ENCODE measurements around the gene GOSR2. TPM values are rescaled to one million over a fixed set of nuclear protein-coding genes. Genes with fewer than 3 reads are reported as not detected.

The GOSR2 gene
- total RNA-seq, 1 experiment from 2014 or later, result 34.5 TPM

DNA sequence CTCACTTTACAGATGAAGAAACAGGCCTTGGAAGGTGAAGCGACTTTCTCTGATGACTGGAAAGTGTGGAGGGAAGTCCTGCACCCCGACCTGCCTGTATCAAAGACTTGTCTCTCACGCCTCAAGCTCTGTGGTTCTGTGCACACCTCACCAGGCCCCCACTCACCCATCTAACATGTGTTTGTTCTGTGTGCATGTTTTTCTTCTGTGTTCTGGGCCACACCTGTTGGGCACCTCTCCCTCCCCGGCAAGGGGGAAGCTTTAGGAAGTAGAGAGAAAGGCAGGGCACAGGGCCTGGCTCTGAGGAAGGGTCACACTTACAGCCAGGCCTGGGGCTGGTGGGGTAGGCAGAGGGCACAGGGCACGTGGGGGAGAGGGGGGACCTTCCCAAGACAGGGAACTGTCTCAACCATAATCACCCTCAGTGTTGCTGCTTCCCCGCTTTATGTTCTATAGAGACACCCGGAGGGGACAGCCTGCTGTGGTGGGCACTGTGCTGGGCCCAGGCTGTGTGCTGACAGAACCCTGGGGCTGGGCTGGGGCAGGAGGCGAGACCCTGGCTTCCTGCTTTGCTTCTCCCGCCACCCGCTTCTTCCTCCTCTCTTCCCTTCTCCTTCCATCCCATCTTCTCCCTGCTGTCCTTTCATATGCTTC lies 48.8 kb downstream of the GOSR2 start:
- no peaks in the 10 kb centered on the region for H3K79me2 ChIP-seq (ENCODE audit: low read depth)
- H3K4me3 ChIP-seq, result no peak overlapping the region
- H2AFZ ChIP-seq, result no peak overlapping the region
- H3K36me3 ChIP-seq (ENCODE audit: low read depth), result no peaks in the 10 kb centered on the region
- H3K4me1 ChIP-seq (replicated peaks; ENCODE audit: insufficient read depth), result 0 out of 2 replicates have a peak, but pooled peaks cover 5% of the 10 kb centered on the region
- TF ChIP-seq EZH2 (IDR thresholded peaks at IDR 0.05; ENCODE audit: low read depth), result no peak
- no peak for TF ChIP-seq CTCF (conservative IDR thresholded peaks at IDR 0.05)
- H3K9me2 ChIP-seq (ENCODE audit: insufficient read depth), result no peaks in the 10 kb centered on the region
- DNase-seq, result no peak
- no peak overlapping the region for H3K27ac ChIP-seq
- H4K20me1 ChIP-seq (ENCODE audit: insufficient read depth), result no peaks in the 10 kb centered on the region
- no peak overlapping the region for H3K4me2 ChIP-seq
- CTCF ChIA-PET, result no interaction called here
- H3K27me3 ChIP-seq (ENCODE audit: insufficient read depth, low read depth), result peaks cover 64% of the 10 kb centered on the region
- no peaks in the 10 kb centered on the region for H3K9me3 ChIP-seq (ENCODE audit: insufficient read depth, low read depth)
- intact Hi-C loops (cut with micrococcal nuclease; ENCODE audit: unreplicated experiment), result no loop called here
- POLR2A ChIA-PET (ENCODE audit: unreplicated experiment), result no interaction called here
- no TSS peak for BruUV-seq (replicated peaks)
- H3F3A ChIP-seq (ENCODE audit: insufficient read depth, low read depth), result no peaks in the 10 kb centered on the region

DNA sequence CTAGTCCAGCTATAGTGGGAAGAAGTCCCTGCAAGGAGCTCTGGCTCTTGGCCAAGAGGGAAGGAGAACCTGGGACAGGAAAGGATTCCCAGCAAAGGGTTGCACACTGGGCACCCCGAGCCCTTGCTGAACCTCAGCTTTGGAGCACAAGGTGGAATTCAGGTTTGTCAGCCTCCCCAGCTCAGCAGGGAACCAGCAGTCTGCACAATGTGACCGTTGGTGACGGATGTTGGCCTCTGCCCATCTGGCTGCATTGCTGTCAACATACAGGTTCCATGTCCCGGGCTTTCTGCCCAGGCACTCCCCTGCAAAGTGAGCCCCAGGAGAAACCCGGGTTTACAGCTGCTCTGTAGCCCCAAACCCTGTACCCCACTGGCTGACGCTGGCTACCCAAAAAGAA lies 49.4 kb downstream of the GOSR2 start:
- BruUV-seq (replicated peaks), result no TSS peak
- Histone ChIP-seq H3K4me3 (no peak overlapping the region), H3K9me3 (ENCODE audit: insufficient read depth, low read depth) (no peaks in the 10 kb centered on the region), H3F3A (ENCODE audit: insufficient read depth, low read depth) (no peaks in the 10 kb centered on the region), H3K79me2 (ENCODE audit: low read depth) (no peaks in the 10 kb centered on the region), H2AFZ (no peak overlapping the region), H3K4me2 (no peak overlapping the region), H3K27me3 (ENCODE audit: insufficient read depth, low read depth) (peaks cover 61% of the 10 kb centered on the region), H4K20me1 (ENCODE audit: insufficient read depth) (no peaks in the 10 kb centered on the region), H3K36me3 (ENCODE audit: low read depth) (no peaks in the 10 kb centered on the region), H3K27ac (no peak overlapping the region), H3K9me2 (ENCODE audit: insufficient read depth) (no peaks in the 10 kb centered on the region), H3K4me1 (replicated peaks; ENCODE audit: insufficient read depth) (peaks cover 10% of the 10 kb centered on the region; the same call in 1 of the 2 replicates)
- ChIA-PET POLR2A (ENCODE audit: unreplicated experiment) (no interaction called here), CTCF (no interaction called here)
- intact Hi-C loops (cut with micrococcal nuclease; ENCODE audit: unreplicated experiment), result no loop called here
- DNase-seq, result no peak
- TF ChIP-seq EZH2 (IDR thresholded peaks at IDR 0.05; ENCODE audit: low read depth) (no peak), CTCF (conservative IDR thresholded peaks at IDR 0.05) (no peak)

DNA sequence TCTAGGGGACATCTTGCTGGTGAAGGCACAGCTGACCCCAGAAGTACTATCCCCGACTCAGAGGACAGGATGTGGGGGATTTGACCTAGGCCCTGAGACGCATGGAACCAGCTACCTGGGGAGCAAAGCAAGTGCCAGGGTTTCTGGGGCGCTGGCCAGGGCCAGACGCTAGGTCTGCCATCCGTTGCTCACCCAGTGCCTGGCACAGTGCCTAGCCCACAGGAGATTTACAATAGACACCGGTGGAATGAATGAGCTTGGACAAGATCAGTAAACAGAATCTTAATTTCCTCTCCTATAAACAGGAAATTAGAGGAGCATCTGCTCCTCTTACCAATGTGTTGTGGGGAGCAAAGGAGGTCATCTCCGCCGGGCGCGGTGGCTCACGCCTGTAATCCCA lies 51.1 kb downstream of the GOSR2 start:
- Histone ChIP-seq H2AFZ (no peak overlapping the region), H3F3A (ENCODE audit: insufficient read depth, low read depth) (no peaks in the 10 kb centered on the region), H3K4me3 (no peak overlapping the region), H3K36me3 (ENCODE audit: low read depth) (no peaks in the 10 kb centered on the region), H3K79me2 (ENCODE audit: low read depth) (no peaks in the 10 kb centered on the region), H3K4me1 (replicated peaks; ENCODE audit: insufficient read depth) (peaks cover 10% of the 10 kb centered on the region; the same call in 1 of the 2 replicates), H3K9me2 (ENCODE audit: insufficient read depth) (no peaks in the 10 kb centered on the region), H4K20me1 (ENCODE audit: insufficient read depth) (no peaks in the 10 kb centered on the region), H3K27ac (no peak overlapping the region), H3K9me3 (ENCODE audit: insufficient read depth, low read depth) (no peaks in the 10 kb centered on the region), H3K4me2 (no peak overlapping the region), H3K27me3 (ENCODE audit: insufficient read depth, low read depth) (peaks cover 64% of the 10 kb centered on the region)
- intact Hi-C loops (cut with micrococcal nuclease; ENCODE audit: unreplicated experiment), result no loop called here
- BruUV-seq (replicated peaks), result no TSS peak
- ChIA-PET CTCF (no interaction called here), POLR2A (ENCODE audit: unreplicated experiment) (no interaction called here)
- no peak for DNase-seq
- TF ChIP-seq EZH2 (IDR thresholded peaks at IDR 0.05; ENCODE audit: low read depth) (no peak), CTCF (conservative IDR thresholded peaks at IDR 0.05) (no peak)
